Colonic mucosa (tissue), 4 donors: ENCODE results near the gene TRAPPC2L. TPM values are rescaled to one million over a fixed set of nuclear protein-coding genes. Genes with fewer than 3 reads are reported as not detected.

Experiments
- DNase-seq: peaks from one replicate; pipeline ENCODE4 v3.0.0-alpha.2; 2020
- H3K27ac ChIP-seq: fragments of 200-600 bp; one replicate; pipeline ENCODE4 v1.8.0; 2021
- H3K27me3 ChIP-seq: fragments of 200-600 bp; one replicate; pipeline ENCODE4 v1.8.0; 2021
- H3K36me3 ChIP-seq: fragments of 200-600 bp; one replicate; pipeline ENCODE4 v1.8.0; 2021
- H3K4me1 ChIP-seq: fragments of 200-600 bp; one replicate; pipeline ENCODE4 v1.8.0; 2021; ENCODE audit warnings: mild to moderate bottlenecking
- H3K4me3 ChIP-seq: fragments of 200-600 bp; one replicate; pipeline ENCODE4 v1.8.0; 2021
- H3K9ac ChIP-seq, 2 donors: one replicate each; pipeline ENCODE4 v1.7.0; 2013; ENCODE audit warnings: control low read depth in 2 of 2, low read depth in 2 of 2, low read length in 2 of 2
- H3K9me3 ChIP-seq: fragments of 200-600 bp; one replicate; pipeline ENCODE4 v1.8.0; 2021
- intact Hi-C: fragments of 100-400 bp; cut with DNase I; formaldehyde crosslinking; loops from one replicate; pipeline ENCODE4 v1.14.1; 2022
- total RNA-seq, 2 donors: library from RNA; stranded (reverse); fragmentation: NEBNext Ultra II Directional in 1 of 2; extraction: Animal tissue kit (Norgen Biotek cat#: 25700) in 1 of 2; gene quantifications; one replicate each; pipeline ENCODE4 v1.2.1, GENCODE V29; 2021
- TF ChIP-seq, protein P1 (sequence below): fragments of 200-600 bp; IDR thresholded peaks from one replicate; pipeline ENCODE4 v1.8.0; 2022; ENCODE audit warnings: antibody characterized with exemption, mild to moderate bottlenecking
- donor health status: healthy.
- donor health status: DM: no; HTN: no; CAD: no.
- donor health status: DM: no; HTN: no; CAD: no.

TRAPPC2L gene
- total RNA-seq, 2 donors from 2014 or later: 33.8 to 57.3 TPM

- DNase-seq: no peak
- H3K27me3 ChIP-seq: no peaks in the 10 kb centered on the region
- H3K4me3 ChIP-seq: no peak overlapping the region
- no peak overlapping the region for H3K9ac ChIP-seq
- no peaks in the 10 kb centered on the region for H3K4me1 ChIP-seq
- intact Hi-C loops: no loop called here
- TF ChIP-seq, protein P1, sequence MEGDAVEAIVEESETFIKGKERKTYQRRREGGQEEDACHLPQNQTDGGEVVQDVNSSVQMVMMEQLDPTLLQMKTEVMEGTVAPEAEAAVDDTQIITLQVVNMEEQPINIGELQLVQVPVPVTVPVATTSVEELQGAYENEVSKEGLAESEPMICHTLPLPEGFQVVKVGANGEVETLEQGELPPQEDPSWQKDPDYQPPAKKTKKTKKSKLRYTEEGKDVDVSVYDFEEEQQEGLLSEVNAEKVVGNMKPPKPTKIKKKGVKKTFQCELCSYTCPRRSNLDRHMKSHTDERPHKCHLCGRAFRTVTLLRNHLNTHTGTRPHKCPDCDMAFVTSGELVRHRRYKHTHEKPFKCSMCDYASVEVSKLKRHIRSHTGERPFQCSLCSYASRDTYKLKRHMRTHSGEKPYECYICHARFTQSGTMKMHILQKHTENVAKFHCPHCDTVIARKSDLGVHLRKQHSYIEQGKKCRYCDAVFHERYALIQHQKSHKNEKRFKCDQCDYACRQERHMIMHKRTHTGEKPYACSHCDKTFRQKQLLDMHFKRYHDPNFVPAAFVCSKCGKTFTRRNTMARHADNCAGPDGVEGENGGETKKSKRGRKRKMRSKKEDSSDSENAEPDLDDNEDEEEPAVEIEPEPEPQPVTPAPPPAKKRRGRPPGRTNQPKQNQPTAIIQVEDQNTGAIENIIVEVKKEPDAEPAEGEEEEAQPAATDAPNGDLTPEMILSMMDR: no peak
- no peaks in the 10 kb centered on the region for H3K36me3 ChIP-seq
- no peaks in the 10 kb centered on the region for H3K9me3 ChIP-seq
- H3K27ac ChIP-seq: no peak overlapping the region
Measured at GRCh38 chr16:88900662-88901052, 43.7 kb downstream of the TRAPPC2L start.

- no peak overlapping the region for H3K27ac ChIP-seq
- no peaks in the 10 kb centered on the region for H3K4me1 ChIP-seq
- H3K4me3 ChIP-seq: no peak overlapping the region
- intact Hi-C loops: no loop called here
- no peaks in the 10 kb centered on the region for H3K36me3 ChIP-seq
- no peak for DNase-seq
- TF ChIP-seq, protein P1: no peak
- no peaks in the 10 kb centered on the region for H3K9me3 ChIP-seq
- no peaks in the 10 kb centered on the region for H3K27me3 ChIP-seq
- H3K9ac ChIP-seq: no peak overlapping the region
Measured at GRCh38 chr16:88901718-88902337, 44.9 kb downstream of the TRAPPC2L start.

DNA sequence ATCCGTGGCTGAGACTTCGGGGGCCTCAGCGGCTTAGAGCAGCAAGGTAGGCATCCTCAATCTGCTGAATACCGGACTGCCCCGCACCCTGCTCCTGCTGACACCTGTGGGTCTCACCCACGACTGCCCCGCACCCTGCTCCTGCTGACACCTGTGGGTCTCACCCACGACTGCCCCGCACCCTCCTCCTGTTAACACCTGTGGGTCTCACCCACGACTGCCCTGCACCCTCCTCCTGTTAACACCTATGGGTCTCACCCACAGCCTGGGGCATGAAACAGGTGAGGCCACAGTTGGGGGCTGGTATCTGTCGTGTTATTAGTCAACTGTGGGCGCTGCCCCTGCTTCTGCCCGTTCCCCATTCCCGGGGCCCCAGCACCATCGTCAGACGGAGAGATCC, 45.8 kb downstream of the TRAPPC2L start:
- H3K27me3 ChIP-seq: no peaks in the 10 kb centered on the region
- no peak overlapping the region for H3K4me3 ChIP-seq
- H3K9ac ChIP-seq: no peak overlapping the region
- H3K27ac ChIP-seq: no peak overlapping the region
- TF ChIP-seq, protein P1: no peak
- H3K4me1 ChIP-seq: no peaks in the 10 kb centered on the region
- H3K9me3 ChIP-seq: no peaks in the 10 kb centered on the region
- intact Hi-C loops: no loop called here
- H3K36me3 ChIP-seq: no peaks in the 10 kb centered on the region
- DNase-seq: no peak

- Histone ChIP-seq H3K9me3 (no peaks in the 10 kb centered on the region), H3K9ac (no peak overlapping the region), H3K4me1 (no peaks in the 10 kb centered on the region), H3K27ac (no peak overlapping the region), H3K4me3 (no peak overlapping the region), H3K36me3 (no peaks in the 10 kb centered on the region), H3K27me3 (no peaks in the 10 kb centered on the region)
- intact Hi-C loops: no loop called here
- DNase-seq: no peak
- TF ChIP-seq, protein P1: no peak
Measured at GRCh38 chr16:88903267-88903666, 46.3 kb downstream of the TRAPPC2L start.

DNA sequence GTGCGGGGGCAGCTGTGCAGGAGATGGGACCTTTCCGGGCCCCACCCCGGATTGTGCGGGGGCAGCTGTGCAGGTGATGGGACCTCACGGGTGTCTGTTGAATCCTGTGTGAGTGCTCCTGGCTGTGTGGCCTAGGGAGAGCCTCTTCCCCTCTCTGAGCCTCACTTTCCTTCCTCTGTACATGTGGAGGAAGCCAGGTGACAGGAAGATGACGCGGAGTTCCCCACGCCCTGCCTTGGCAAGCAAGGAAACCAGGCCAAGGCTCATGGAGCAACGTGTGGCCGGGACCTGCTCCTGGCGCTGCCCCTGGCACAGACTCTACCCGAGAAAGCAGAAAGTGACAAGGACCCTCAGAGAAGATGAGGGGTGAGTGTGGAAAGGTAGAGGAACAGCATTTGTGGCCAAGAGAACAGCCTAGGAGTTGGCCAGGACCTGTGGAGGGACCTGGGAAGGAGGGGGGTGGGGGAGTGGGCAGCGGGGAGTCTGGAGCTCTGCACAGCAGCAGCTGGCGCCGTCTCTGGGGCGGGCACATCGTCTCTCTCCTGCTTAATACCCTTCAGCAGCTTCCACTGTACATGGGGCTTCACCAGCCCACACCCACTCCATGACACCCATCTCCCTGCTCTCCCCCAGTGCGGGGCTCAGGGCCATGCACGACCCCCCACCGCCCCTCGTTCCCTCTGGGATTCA, 47.9 kb downstream of the TRAPPC2L start:
- no peak overlapping the region for H3K27ac ChIP-seq
- DNase-seq: no peak
- intact Hi-C loops: no loop called here
- no peak overlapping the region for H3K9ac ChIP-seq
- H3K9me3 ChIP-seq: no peaks in the 10 kb centered on the region
- no peaks in the 10 kb centered on the region for H3K4me1 ChIP-seq
- H3K4me3 ChIP-seq: no peak overlapping the region
- no peaks in the 10 kb centered on the region for H3K27me3 ChIP-seq
- no peaks in the 10 kb centered on the region for H3K36me3 ChIP-seq
- TF ChIP-seq, protein P1: no peak
